Type B pancreatic cell (in vitro differentiated cells): ENCODE results near the gene GPR162. TPM values are rescaled to one million over a fixed set of nuclear protein-coding genes. Genes with fewer than 3 reads are reported as not detected.

Experiments
- DNase-seq: peaks from one replicate; pipeline ENCODE4 v3.0.0; 2021; ENCODE audit warnings: mixed read lengths; ENCODE audit not compliant: unreplicated experiment; ENCODE audit errors: extremely low spot score
- H3K27ac Mint-ChIP-seq: 2 replicates; pipeline ENCODE4 v1.8.0; 2021; ENCODE audit warnings: mild to moderate bottlenecking, mixed read lengths
- H3K27me3 Mint-ChIP-seq: 2 replicates; pipeline ENCODE4 v1.8.0; 2021; ENCODE audit warnings: mixed read lengths
- H3K36me3 Mint-ChIP-seq: 2 replicates; pipeline ENCODE4 v1.8.0; 2021; ENCODE audit warnings: mixed read lengths
- H3K4me1 Mint-ChIP-seq: one replicate; pipeline ENCODE4 v1.8.0; 2021; ENCODE audit warnings: mixed read lengths; ENCODE audit not compliant: unreplicated experiment
- H3K4me3 Mint-ChIP-seq: 2 replicates; pipeline ENCODE4 v1.8.0; 2021; ENCODE audit warnings: mild to moderate bottlenecking, mixed read lengths
- H3K9me3 Mint-ChIP-seq: 2 replicates; pipeline ENCODE4 v1.8.0; 2021; ENCODE audit warnings: mixed read lengths
- CTCF ChIP-seq: fragments of 200-600 bp; sonication (generic); conservative IDR thresholded peaks from 2 replicates; pipeline ENCODE4 v1.5.0; 2021; ENCODE audit warnings: antibody characterized with exemption, mild to moderate bottlenecking
- total RNA-seq: library from RNA; stranded (reverse); gene quantifications from 2 replicates; pipeline ENCODE4 v1.2.1, GENCODE V29; 2021; ENCODE audit warnings: low replicate concordance

The GPR162 gene
- total RNA-seq, 1 donor from 2014 or later: 17.8 TPM

DNA sequence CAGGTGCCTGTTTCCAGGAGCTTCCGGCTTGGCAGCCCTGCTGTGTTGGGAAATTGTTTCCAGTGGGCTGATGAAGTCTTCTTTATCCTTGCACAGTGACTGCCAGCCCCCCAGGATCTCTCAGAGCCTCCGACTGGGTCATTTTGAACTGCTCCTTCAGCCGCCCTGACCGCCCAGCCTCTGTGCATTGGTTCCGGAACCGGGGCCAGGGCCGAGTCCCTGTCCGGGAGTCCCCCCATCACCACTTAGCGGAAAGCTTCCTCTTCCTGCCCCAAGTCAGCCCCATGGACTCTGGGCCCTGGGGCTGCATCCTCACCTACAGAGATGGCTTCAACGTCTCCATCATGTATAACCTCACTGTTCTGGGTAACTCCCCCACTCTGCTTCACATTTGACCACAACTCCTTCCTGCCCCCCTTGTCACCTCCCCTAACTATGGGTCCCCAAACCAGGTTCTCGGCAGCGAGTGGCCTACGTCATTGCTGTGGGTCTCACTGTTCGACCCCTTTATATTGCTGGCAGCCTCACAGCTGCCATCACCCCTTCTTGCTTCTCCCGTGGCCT is 47.0 kb upstream of the GPR162 start:
- Mint-ChIP-seq H3K27ac (no peak overlapping the region), H3K4me3 (peak overlapping the region; percentile 40), H3K9me3 (no peaks in the 10 kb centered on the region)

DNA sequence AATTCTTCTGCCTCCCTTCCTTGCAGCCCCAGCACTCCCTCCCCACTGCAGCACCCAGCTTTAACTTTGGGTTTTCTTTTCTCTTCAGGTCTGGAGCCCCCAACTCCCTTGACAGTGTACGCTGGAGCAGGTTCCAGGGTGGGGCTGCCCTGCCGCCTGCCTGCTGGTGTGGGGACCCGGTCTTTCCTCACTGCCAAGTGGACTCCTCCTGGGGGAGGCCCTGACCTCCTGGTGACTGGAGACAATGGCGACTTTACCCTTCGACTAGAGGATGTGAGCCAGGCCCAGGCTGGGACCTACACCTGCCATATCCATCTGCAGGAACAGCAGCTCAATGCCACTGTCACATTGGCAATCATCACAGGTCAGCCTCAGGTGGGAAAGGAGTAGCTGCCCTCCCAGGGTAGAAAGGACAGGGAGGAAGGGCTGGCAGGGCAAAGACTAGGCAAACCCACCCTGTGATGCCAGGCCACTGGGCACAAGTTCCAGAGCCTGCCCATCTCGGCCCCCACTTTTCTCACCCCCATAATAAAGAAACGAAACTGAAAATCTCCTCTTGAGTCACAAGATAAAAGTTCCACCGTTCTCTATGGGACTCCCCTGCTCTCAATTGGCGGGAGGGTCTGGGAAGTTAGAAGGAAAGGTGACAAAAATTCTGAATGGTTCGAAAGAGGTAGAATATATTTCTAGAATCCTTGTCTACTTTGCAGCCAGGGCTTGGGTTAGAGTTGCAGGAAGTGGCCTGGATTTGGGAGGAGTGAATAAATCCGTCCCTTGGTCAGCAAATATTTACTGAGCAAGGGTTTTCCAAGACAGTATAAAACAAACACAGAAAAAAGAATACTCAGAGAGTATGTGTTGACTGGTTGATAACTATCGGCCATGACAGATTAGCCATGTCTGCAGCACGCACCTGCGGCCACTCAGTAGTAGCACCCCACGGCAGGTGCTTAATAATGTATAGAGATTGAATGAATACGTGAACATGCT is 46.1 kb upstream of the GPR162 start:
- H3K36me3 Mint-ChIP-seq: peaks cover 23% of the 10 kb centered on the region
- H3K27me3 Mint-ChIP-seq: peaks cover 80% of the 10 kb centered on the region
- H3K9me3 Mint-ChIP-seq: no peaks in the 10 kb centered on the region
- peaks cover 27% of the 10 kb centered on the region for H3K4me1 Mint-ChIP-seq
- no peak for DNase-seq
- peak overlapping the region; percentile 40 for H3K4me3 Mint-ChIP-seq
- TF ChIP-seq CTCF: no peak
- H3K27ac Mint-ChIP-seq: no peak overlapping the region

More for the DNA sequence above, 47.0 kb upstream of the GPR162 start:
- Mint-ChIP-seq H3K36me3 (peaks cover 23% of the 10 kb centered on the region), H3K4me1 (peaks cover 27% of the 10 kb centered on the region), H3K27me3 (peaks cover 76% of the 10 kb centered on the region)
- DNase-seq: no peak
- TF ChIP-seq CTCF: no peak

DNA sequence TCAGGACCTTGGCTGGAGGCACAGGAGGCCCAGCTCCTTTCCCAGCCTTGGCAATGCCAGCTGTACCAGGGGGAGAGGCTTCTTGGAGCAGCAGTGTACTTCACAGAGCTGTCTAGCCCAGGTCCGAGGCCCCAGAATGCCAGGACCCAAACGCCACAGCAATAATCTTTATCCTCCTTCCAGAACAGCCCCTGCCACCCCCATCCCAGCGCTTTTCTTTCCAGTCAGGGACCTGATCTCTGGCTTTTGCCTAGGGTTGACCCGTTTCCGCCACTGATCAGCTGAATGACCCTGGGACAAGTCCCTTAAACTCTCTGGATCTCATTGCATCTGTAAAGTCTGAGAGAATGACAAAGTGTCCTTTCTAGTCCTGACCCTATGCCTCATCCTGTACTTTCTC is 44.2 kb upstream of the GPR162 start:
- Mint-ChIP-seq H3K27ac (no peak overlapping the region), H3K9me3 (no peaks in the 10 kb centered on the region), H3K4me1 (peaks cover 21% of the 10 kb centered on the region), H3K27me3 (peaks cover 69% of the 10 kb centered on the region), H3K36me3 (peaks cover 14% of the 10 kb centered on the region), H3K4me3 (no peak overlapping the region)
- TF ChIP-seq CTCF: no peak
- no peak for DNase-seq

DNA sequence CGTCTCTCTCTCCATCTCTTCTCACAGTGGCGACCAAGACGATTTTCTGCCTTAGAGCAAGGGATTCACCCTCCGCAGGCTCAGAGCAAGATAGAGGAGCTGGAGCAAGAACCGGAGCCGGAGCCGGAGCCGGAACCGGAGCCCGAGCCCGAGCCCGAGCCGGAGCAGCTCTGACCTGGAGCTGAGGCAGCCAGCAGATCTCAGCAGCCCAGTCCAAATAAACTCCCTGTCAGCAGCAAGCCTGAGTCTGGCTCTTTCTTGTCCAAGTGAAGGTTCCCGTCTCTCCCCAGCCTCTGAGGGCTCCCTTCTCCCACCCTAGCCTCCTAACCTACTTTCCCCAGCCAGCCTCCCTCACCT is 43.4 kb upstream of the GPR162 start:
- Mint-ChIP-seq H3K4me1 (peaks cover 20% of the 10 kb centered on the region), H3K36me3 (peaks cover 14% of the 10 kb centered on the region), H3K9me3 (no peaks in the 10 kb centered on the region), H3K4me3 (peak overlapping the region; percentile 93), H3K27me3 (peaks cover 61% of the 10 kb centered on the region), H3K27ac (peak overlapping the region; percentile 90)
- no peak for TF ChIP-seq CTCF
- no peak for DNase-seq

DNA sequence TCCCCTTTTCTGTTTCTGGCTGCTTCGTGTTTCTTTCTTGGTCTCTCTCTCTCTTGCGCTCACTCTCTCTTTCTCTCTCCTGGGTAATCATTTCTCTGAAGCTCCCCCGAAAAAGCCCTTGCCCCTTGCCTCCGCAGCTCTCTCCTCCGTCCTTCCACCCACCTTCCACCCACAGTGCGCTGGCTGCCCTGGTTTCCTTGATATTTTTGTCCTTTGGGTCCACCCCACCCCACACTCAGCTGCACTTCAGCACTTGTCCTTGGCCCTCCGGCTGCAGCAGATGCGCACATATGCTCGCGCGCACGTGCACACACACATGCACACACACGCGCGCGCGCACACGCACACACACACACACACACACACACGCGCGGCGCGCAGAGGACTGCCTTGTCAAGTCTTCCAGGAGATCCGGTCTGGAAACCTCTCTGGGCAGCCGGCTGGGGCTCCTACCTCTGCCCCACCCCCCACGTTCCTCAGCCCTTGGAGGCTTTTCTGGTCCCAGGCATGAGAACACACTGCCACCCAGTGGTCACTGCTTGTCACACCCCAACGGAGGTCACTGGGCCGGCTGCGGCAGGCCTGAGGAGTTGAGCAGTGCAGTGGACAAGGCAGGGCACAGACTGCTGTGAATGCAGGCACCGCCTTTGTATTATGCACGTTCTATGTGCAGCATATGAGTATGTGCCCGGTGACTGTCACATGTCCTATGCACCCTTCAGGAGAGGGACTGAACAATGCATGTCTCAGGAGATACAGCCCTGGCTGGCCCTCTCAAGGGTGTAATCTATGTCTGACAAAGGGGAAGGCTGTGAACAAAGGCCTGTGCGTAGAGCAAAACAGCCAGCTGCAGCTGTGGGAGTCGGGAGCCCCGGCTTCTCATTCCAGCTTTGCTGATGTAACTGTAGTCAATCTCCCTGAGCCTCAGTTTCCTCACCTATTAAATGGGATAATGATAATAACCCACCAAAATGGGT is 42.8 kb upstream of the GPR162 start:
- DNase-seq: peak; percentile 95
- Mint-ChIP-seq H3K4me3 (peak overlapping the region; percentile 93), H3K27ac (peak overlapping the region; percentile 90), H3K36me3 (peaks cover 14% of the 10 kb centered on the region), H3K4me1 (peaks cover 17% of the 10 kb centered on the region), H3K27me3 (peaks cover 61% of the 10 kb centered on the region), H3K9me3 (no peaks in the 10 kb centered on the region)
- TF ChIP-seq CTCF: peak; percentile 98
